ENCODE results near the gene ATP5IF1.

DNA sequence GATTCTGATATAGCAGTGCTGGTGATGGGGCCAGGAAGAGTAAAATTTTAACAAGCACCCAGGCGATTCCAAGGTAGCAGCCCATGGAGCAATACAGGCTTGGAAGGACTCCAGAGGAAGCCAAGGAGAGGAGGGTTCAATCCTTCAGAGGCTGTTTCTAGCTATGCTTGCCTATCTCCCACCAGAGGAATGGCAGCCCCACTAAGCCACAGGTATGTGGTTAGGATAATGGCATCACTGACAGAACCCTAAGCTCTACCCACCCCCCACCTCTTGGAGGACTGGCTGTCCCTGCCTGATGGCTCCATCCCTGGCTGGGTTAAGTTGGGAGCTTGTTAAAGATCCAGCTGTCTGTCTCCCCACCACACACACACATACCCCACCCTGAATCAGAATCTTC, 40.1 kb upstream of the ATP5IF1 start:
- TF ChIP-seq ZNF274 (CRISPR knock-in tag; IDR thresholded peaks at IDR 0.05): no peak
- TF ChIP-seq ZNF83 (CRISPR knock-in tag; IDR thresholded peaks at IDR 0.05; ENCODE audit: borderline replicate concordance): no peak
- TF ChIP-seq EP300 (IDR thresholded peaks at IDR 0.05; ENCODE audit: low read depth in 2 of 2, low read length in 2 of 2): no peak
- TF ChIP-seq EP300 (CRISPR knock-in tag; IDR thresholded peaks at IDR 0.05; ENCODE audit: borderline replicate concordance): no peak
- TF ChIP-seq, protein P1, sequence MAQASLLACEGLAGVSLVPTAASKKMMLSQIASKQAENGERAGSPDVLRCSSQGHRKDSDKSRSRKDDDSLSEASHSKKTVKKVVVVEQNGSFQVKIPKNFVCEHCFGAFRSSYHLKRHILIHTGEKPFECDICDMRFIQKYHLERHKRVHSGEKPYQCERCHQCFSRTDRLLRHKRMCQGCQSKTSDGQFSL (CRISPR knock-in tag; IDR thresholded peaks at IDR 0.05): no peak
- TF ChIP-seq MAFK (conservative IDR thresholded peaks at IDR 0.05 in 1 of 2, IDR thresholded peaks at IDR 0.05 in 1 of 2; ENCODE audit: low read length in 2 of 2): no peak
- TF ChIP-seq, protein P2, sequence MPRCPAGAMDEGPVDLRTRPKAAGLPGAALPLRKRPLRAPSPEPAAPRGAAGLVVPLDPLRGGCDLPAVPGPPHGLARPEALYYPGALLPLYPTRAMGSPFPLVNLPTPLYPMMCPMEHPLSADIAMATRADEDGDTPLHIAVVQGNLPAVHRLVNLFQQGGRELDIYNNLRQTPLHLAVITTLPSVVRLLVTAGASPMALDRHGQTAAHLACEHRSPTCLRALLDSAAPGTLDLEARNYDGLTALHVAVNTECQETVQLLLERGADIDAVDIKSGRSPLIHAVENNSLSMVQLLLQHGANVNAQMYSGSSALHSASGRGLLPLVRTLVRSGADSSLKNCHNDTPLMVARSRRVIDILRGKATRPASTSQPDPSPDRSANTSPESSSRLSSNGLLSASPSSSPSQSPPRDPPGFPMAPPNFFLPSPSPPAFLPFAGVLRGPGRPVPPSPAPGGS (CRISPR knock-in tag; IDR thresholded peaks at IDR 0.05): no peak

Data from HepG2 (cell line).